Immature natural killer cell (primary cell): ENCODE data around the gene AMELX. TPM values are rescaled to one million over a fixed set of nuclear protein-coding genes. Genes with fewer than 3 reads are reported as not detected.

Source experiments
- polyA plus RNA-seq, 3 donors: library from polyadenylated mRNA; unstranded; fragments of 300-500 nt; fragmentation: Illumina TruSeq; gene quantifications; one replicate each; pipeline ENCODE4 v1.2.3, GENCODE V29; 2021

AMELX gene
- polyA plus RNA-seq, 3 donors from 2014 or later = not detected

Other genes with a start within 250 kb of the AMELX start
- 10 to 100 TPM; 23.7 to 26.4 (median 24.1) TPM for gene HCCS, start 182.1 kb upstream of the AMELX start, polyA plus RNA-seq